ENCODE measurements around the gene CWC15. TPM values are rescaled to one million over a fixed set of nuclear protein-coding genes. Genes with fewer than 3 reads are reported as not detected.

The CWC15 gene
- total RNA-seq, 2 donors from 2014 or later = 35.2 to 46.6 TPM

DNA sequence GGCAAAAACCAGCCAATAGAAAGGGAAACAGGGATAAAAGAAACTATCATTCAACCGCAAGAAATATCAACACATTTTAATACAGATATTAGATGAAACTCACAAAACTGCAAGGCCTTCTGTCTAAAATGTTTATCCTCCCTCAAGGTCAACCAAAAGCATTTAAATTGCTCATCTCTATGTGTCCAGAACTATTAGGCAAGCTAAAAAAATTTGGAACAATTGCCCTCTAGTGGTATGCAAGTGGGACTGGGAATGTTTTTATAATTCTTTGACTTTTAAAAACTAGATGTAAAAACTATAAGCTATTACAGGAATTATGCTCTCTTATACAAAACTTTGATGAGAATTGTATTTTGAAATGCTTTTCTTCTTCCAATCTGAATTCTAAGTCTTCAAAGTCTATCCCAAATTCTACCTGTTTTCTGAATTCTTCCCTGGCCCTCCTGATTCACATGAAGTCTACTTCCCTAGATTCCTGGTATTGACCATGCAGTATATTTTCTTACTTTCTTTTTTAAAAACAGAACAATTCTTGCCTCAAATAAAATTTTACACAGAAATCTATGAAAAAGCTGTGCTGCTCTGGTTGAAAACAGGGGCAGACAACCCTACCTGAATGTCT, 4.9 kb downstream of the CWC15 start:
- Histone ChIP-seq H3K27me3 (replicated peaks; ENCODE audit: insufficient read depth) (no peaks in the 10 kb centered on the region), H3K27ac (no peak overlapping the region), H3K9me3 (no peaks in the 10 kb centered on the region), H3K4me1 (ENCODE audit: control insufficient read depth in 1 of 2, low read depth in 2 of 2) (peaks cover 9 to 11% of the 10 kb centered on the region in 2 donors), H3K36me3 (peaks cover 59% of the 10 kb centered on the region), H3K4me3 (no peak overlapping the region)
- DNase-seq (ENCODE audit: low spot score) (no peak), ATAC-seq (ENCODE audit: insufficient number of reproducible peaks, low FRiP score, low read depth) (no peak)
- TF ChIP-seq CTCF (IDR thresholded peaks at IDR 0.05) = peak; percentile 31

DNA sequence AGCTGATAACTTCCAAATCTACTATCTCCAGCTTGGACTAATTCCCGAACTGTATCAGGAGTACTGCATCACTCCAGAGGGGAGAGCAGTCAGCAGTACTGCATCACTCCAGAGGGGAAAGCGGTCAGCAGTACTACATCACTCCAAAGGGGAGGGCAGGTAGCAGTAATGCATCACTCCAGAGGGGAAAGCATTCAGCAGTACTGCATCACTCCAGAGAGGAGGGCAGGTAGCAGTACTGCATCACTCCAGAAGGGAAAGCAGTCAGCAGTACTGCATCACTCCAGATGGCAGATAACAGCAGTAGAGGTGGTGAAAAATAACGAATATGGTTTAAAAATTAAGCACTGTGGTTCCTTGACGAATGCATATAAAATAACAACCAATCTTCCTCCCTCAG, 8.4 kb downstream of the CWC15 start:
- DNase-seq (ENCODE audit: low spot score) (no peak), ATAC-seq (ENCODE audit: insufficient number of reproducible peaks, low FRiP score, low read depth) (no peak)
- Histone ChIP-seq H3K4me3 (no peak overlapping the region), H3K9me3 (no peaks in the 10 kb centered on the region), H3K27me3 (replicated peaks; ENCODE audit: insufficient read depth) (no peaks in the 10 kb centered on the region), H3K4me1 (ENCODE audit: control insufficient read depth in 1 of 2, low read depth in 2 of 2) (no peaks in the 10 kb centered on the region), H3K36me3 (peaks cover 66% of the 10 kb centered on the region), H3K27ac (no peak overlapping the region)
- no peak for TF ChIP-seq CTCF (IDR thresholded peaks at IDR 0.05)

- no peak for TF ChIP-seq CTCF (IDR thresholded peaks at IDR 0.05)
- ATAC-seq (ENCODE audit: insufficient number of reproducible peaks, low FRiP score, low read depth) = no peak
- Histone ChIP-seq H3K4me3 (no peak overlapping the region), H3K27ac (no peak overlapping the region), H3K27me3 (replicated peaks; ENCODE audit: insufficient read depth) (no peaks in the 10 kb centered on the region), H3K36me3 (peaks cover 50% of the 10 kb centered on the region), H3K4me1 (ENCODE audit: control insufficient read depth in 1 of 2, low read depth in 2 of 2) (no peaks in the 10 kb centered on the region), H3K9me3 (no peaks in the 10 kb centered on the region)
- DNase-seq (ENCODE audit: low spot score) = no peak
Measured at GRCh38 chr11:94961255-94961654, 12.1 kb downstream of the CWC15 start.

GRCh38 chr11:94960488-94960887, 12.9 kb downstream of the CWC15 start:
- no peak for TF ChIP-seq CTCF (IDR thresholded peaks at IDR 0.05)
- no peak overlapping the region for H3K4me3 ChIP-seq
- H3K27ac ChIP-seq = no peak overlapping the region
- no peaks in the 10 kb centered on the region for H3K9me3 ChIP-seq
- DNase-seq (ENCODE audit: low spot score) (no peak), ATAC-seq (ENCODE audit: insufficient number of reproducible peaks, low FRiP score, low read depth) (no peak)
- peaks cover 43% of the 10 kb centered on the region for H3K36me3 ChIP-seq
- H3K27me3 ChIP-seq (replicated peaks; ENCODE audit: insufficient read depth) = no peaks in the 10 kb centered on the region
- no peaks in the 10 kb centered on the region for H3K4me1 ChIP-seq (ENCODE audit: control insufficient read depth in 1 of 2, low read depth in 2 of 2)

- H3K27ac ChIP-seq = no peak overlapping the region
- H3K4me3 ChIP-seq = no peak overlapping the region
- peaks cover 30% of the 10 kb centered on the region for H3K36me3 ChIP-seq
- H3K9me3 ChIP-seq = no peaks in the 10 kb centered on the region
- H3K4me1 ChIP-seq (ENCODE audit: control insufficient read depth in 1 of 2, low read depth in 2 of 2) = no peaks in the 10 kb centered on the region
- DNase-seq (ENCODE audit: low spot score) = no peak
- H3K27me3 ChIP-seq (replicated peaks; ENCODE audit: insufficient read depth) = no peaks in the 10 kb centered on the region
- no peak for ATAC-seq (ENCODE audit: insufficient number of reproducible peaks, low FRiP score, low read depth)
- no peak for TF ChIP-seq CTCF (IDR thresholded peaks at IDR 0.05)
Measured at GRCh38 chr11:94959179-94959578, 14.2 kb downstream of the CWC15 start.

Measured in thoracic aorta (tissue), 2 donors.